IMR-90 (cell line): Measurements from ENCODE around the gene CD5L. TPM values are rescaled to one million over a fixed set of nuclear protein-coding genes. Genes with fewer than 3 reads are reported as not detected.

ENCODE experiments used
- ATAC-seq: fragments of 200-7000 bp; cut with Tn5 transposase; 2 replicates; pipeline ENCODE4 v1.9.1; 2020; ENCODE audit warnings: low read depth, mild to moderate bottlenecking, moderate library complexity
- BruUV-seq: library from RNA; stranded (reverse); fragments of 400-500 nt; replicated peaks from 2 replicates; lab custom pipeline; 2021; lab: Mats Ljungman, UMichigan
- CTCF ChIA-PET: fragments of 300-600 bp; formaldehyde crosslinking; extraction: SDS; loops from one replicate; lab custom pipeline; 2021; ENCODE audit warnings: antibody characterized with exemption; lab: Yijun Ruan, JAX
- POLR2A ChIA-PET: fragments of 300-600 bp; sonication (Branson Sonifier 250); formaldehyde crosslinking; loops from one replicate; lab custom pipeline; 2022; ENCODE audit warnings: antibody characterized with exemption; ENCODE audit not compliant: unreplicated experiment; lab: Charles Lee
- DNase-seq: peaks from one replicate; pipeline ENCODE4 v3.0.0; 2013
- H2AFZ ChIP-seq: replicated peaks from 2 replicates; pipeline ENCODE3; 2013; ENCODE audit warnings: low read length, mild to moderate bottlenecking; ENCODE audit not compliant: poor library complexity
- H2AK5ac ChIP-seq: 2 replicates; pipeline ENCODE4 v1.6.1; 2013; ENCODE audit warnings: low read depth, low read length, inconsistent platforms
- H2AK9ac ChIP-seq: replicated peaks from 2 replicates; pipeline ENCODE3; 2013; ENCODE audit warnings: mild to moderate bottlenecking, low read depth, low read length, moderate library complexity; ENCODE audit not compliant: poor library complexity
- H2BK120ac ChIP-seq: 2 replicates; pipeline ENCODE4 v1.6.1; 2013; ENCODE audit warnings: low read depth, low read length, inconsistent platforms
- H2BK15ac ChIP-seq: 3 replicates; pipeline ENCODE4 v1.6.1; 2013; ENCODE audit warnings: low read depth, low read length, inconsistent platforms
- H2BK20ac ChIP-seq: 2 replicates; pipeline ENCODE4 v1.6.1; 2013; ENCODE audit warnings: low read depth, mild to moderate bottlenecking, inconsistent platforms, low read length, moderate library complexity
- H2BK5ac ChIP-seq: 2 replicates; pipeline ENCODE4 v1.6.1; 2013; ENCODE audit warnings: mild to moderate bottlenecking, low read depth, low read length, inconsistent platforms; ENCODE audit not compliant: poor library complexity, severe bottlenecking
- H3K14ac ChIP-seq: replicated peaks from 2 replicates; pipeline ENCODE4 v1.6.1; 2013; ENCODE audit warnings: low read depth, low read length, inconsistent platforms
- H3K18ac ChIP-seq: 2 replicates; pipeline ENCODE4 v1.6.1; 2013; ENCODE audit warnings: low read depth, low read length, control low read depth
- H3K23ac ChIP-seq: 2 replicates; pipeline ENCODE4 v1.6.1; 2013; ENCODE audit warnings: low read depth, low read length, inconsistent platforms
- H3K27ac ChIP-seq: 2 replicates; pipeline ENCODE4 v1.5.1; 2013; ENCODE audit warnings: mild to moderate bottlenecking, control low read depth, low read length; ENCODE audit not compliant: insufficient read depth
- H3K27me3 ChIP-seq: 2 replicates; pipeline ENCODE4 v1.6.1; 2013; ENCODE audit warnings: low read length; ENCODE audit not compliant: control insufficient read depth, insufficient read depth
- H3K36me3 ChIP-seq: 2 replicates; pipeline ENCODE4 v1.6.1; 2013; ENCODE audit warnings: low read length, mixed read lengths; ENCODE audit not compliant: control insufficient read depth, insufficient read depth
- H3K4ac ChIP-seq: 2 replicates; pipeline ENCODE4 v1.6.1; 2013; ENCODE audit warnings: low read depth, low read length, inconsistent platforms
- H3K4me1 ChIP-seq: 2 replicates; pipeline ENCODE4 v1.6.1; 2013; ENCODE audit warnings: low read length, mixed read lengths; ENCODE audit not compliant: control insufficient read depth, insufficient read depth
- H3K4me2 ChIP-seq: 2 replicates; pipeline ENCODE4 v1.6.1; 2013; ENCODE audit warnings: low read depth, mild to moderate bottlenecking, control low read depth, low read length, moderate library complexity
- H3K4me3 ChIP-seq: 2 replicates; pipeline ENCODE4 v1.5.1; 2013; ENCODE audit warnings: low read depth, mild to moderate bottlenecking, control low read depth, low read length, moderate library complexity; ENCODE audit not compliant: insufficient read depth
- H3K56ac ChIP-seq: 2 replicates; pipeline ENCODE4 v1.6.1; 2013; ENCODE audit warnings: low read length, inconsistent platforms; ENCODE audit not compliant: insufficient read depth; ENCODE audit errors: extremely low read depth
- H3K79me1 ChIP-seq, 2 experiments: 2 replicates each; pipeline ENCODE4 v1.6.1; 2013; ENCODE audit warnings: low read length in 2 of 2, inconsistent platforms in 1 of 2, low read depth in 1 of 2
- H3K9ac ChIP-seq: 2 replicates; pipeline ENCODE4 v1.6.1; 2013; ENCODE audit warnings: low read depth, low read length, control low read depth
- H3K9me1 ChIP-seq: 2 replicates; pipeline ENCODE4 v1.6.1; 2013; ENCODE audit warnings: low read length, inconsistent platforms; ENCODE audit not compliant: insufficient read depth
- H3K9me3 ChIP-seq: 2 replicates; pipeline ENCODE4 v1.6.1; 2013; ENCODE audit warnings: low read length; ENCODE audit not compliant: control insufficient read depth, insufficient read depth
- H4K20me1 ChIP-seq: 2 replicates; pipeline ENCODE4 v1.6.1; 2013; ENCODE audit warnings: low read length, inconsistent platforms; ENCODE audit not compliant: insufficient read depth
- H4K5ac ChIP-seq: 2 replicates; pipeline ENCODE4 v1.6.1; 2013; ENCODE audit warnings: mild to moderate bottlenecking, low read depth, low read length, control low read depth
- H4K8ac ChIP-seq, 2 experiments: 2 replicates each; pipeline ENCODE4 v1.6.1; 2013; ENCODE audit warnings: low read depth in 2 of 2, low read length in 2 of 2, control low read depth in 1 of 2, inconsistent platforms in 1 of 2
- H4K91ac ChIP-seq: 2 replicates; pipeline ENCODE4 v1.6.1; 2013; ENCODE audit warnings: low read depth, low read length, inconsistent platforms; ENCODE audit not compliant: insufficient read depth
- NFE2L2 ChIP-seq: fragments of 150-350 bp; IDR thresholded peaks from 2 replicates; pipeline ENCODE4 v1.6.1; 2016; ENCODE audit warnings: low read depth, mild to moderate bottlenecking, low read length
- RCOR1 ChIP-seq: IDR thresholded peaks from 2 replicates; pipeline ENCODE4 v1.6.1; 2012; ENCODE audit warnings: mild to moderate bottlenecking, low read length, improper control_type of control experiment; ENCODE audit not compliant: insufficient replicate concordance
- SMC3 ChIP-seq: fragments of 150-350 bp; IDR thresholded peaks from 2 replicates; pipeline ENCODE4 v1.6.1; 2016; ENCODE audit warnings: low read depth, mild to moderate bottlenecking, antibody characterized with exemption, low read length, moderate library complexity
- dilution Hi-C: fragments of 300-500 bp; cut with HindIII; formaldehyde crosslinking; loops from one replicate; pipeline ENCODE4 v1.14.3; 2018; ENCODE audit warnings: low sequenced_read_pairs; ENCODE audit not compliant: unreplicated experiment
- in situ Hi-C: fragments of 300-500 bp; cut with MboI; formaldehyde crosslinking; loops from 3 replicates; pipeline ENCODE4 v1.14.3; 2019; ENCODE audit warnings: low sequenced_read_pairs, inconsistent platforms, mixed read lengths
- intact Hi-C: fragments of 100-400 bp; cut with micrococcal nuclease; formaldehyde crosslinking; loops from 2 replicates; pipeline ENCODE4 v1.10.0; 2022
- polyA plus RNA-seq, 3 experiments: library from polyadenylated mRNA; depleted of rRNA; stranded (reverse); fragments of >200 nt; gene quantifications; 2 replicates each; pipeline ENCODE4 v1.2.3, GENCODE V29; 2012; ENCODE audit warnings: low replicate concordance in 1 of 3
- total RNA-seq: library from RNA; depleted of rRNA; stranded (reverse); fragments of >200 nt; gene quantifications from 2 replicates; pipeline ENCODE4 v1.2.3, GENCODE V29; 2012

Gene CD5L
- total and polyA plus RNA-seq, 2 of the 4 experiments (the other 2 are of a cell fraction), result not detected

DNA sequence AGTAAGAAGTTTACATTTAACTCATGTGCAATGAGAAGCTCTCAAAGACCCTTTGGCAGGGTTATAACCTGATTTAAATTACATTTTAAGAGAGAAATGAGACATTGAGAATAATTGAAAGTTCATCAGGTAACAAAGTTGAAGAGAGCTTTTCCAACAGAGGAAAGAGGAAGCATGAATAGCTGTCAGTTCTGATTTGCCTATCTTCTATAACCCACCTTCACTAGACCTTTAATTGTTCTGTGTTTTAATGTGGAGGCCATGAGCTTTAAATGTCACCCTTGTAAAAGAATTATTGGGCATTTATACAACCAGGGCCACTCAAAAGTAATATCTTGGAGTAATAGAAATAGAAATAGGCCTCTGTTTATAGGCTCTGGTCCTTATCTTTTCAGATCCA is 12.4 kb downstream of the CD5L start:
- H3K36me3 ChIP-seq, result no peaks in the 10 kb centered on the region
- no peak overlapping the region for H3K14ac ChIP-seq
- no peaks in the 10 kb centered on the region for H3K9me3 ChIP-seq
- no peaks in the 10 kb centered on the region for H3K4me1 ChIP-seq
- no peaks in the 10 kb centered on the region for H3K27me3 ChIP-seq
- no peak overlapping the region for H2BK5ac ChIP-seq
- DNase-seq (no peak), ATAC-seq (no peak)
- H2AK9ac ChIP-seq, result no peak overlapping the region
- no TSS peak for BruUV-seq
- in situ Hi-C loops (no loop called here), dilution Hi-C loops (no loop called here), intact Hi-C loops (no loop called here)
- H2BK15ac ChIP-seq, result no peak overlapping the region
- no peak overlapping the region for H3K9ac ChIP-seq
- no peak overlapping the region for H3K4me2 ChIP-seq
- no peak overlapping the region for H2BK120ac ChIP-seq
- no peak overlapping the region for H4K8ac ChIP-seq
- TF ChIP-seq SMC3 (no peak), NFE2L2 (no peak), RCOR1 (no peak)
- H3K27ac ChIP-seq, result no peak overlapping the region
- POLR2A ChIA-PET, result no interaction called here
- H3K23ac ChIP-seq, result no peak overlapping the region
- no peak overlapping the region for H2AK5ac ChIP-seq
- H2AFZ ChIP-seq, result no peak overlapping the region
- H3K4me3 ChIP-seq, result no peak overlapping the region
- H3K4ac ChIP-seq, result no peak overlapping the region
- no peaks in the 10 kb centered on the region for H3K79me1 ChIP-seq
- H4K91ac ChIP-seq, result no peak overlapping the region
- H4K5ac ChIP-seq, result no peak overlapping the region
- no peak overlapping the region for H2BK20ac ChIP-seq
- CTCF ChIA-PET, result no interaction called here
- no peaks in the 10 kb centered on the region for H3K9me1 ChIP-seq
- no peaks in the 10 kb centered on the region for H4K20me1 ChIP-seq
- no peak overlapping the region for H3K18ac ChIP-seq
- H3K56ac ChIP-seq, result no peak overlapping the region
